GM21723 (cell line): ENCODE results near the gene DNAI1.
"Not testable (repeated sequence)": the region's sequence is repeated elsewhere in the genome, so short reads cannot be mapped to it uniquely, and the experiment has no call there.

Source experiments
- ATAC-seq: cut with Tn5 transposase; IDR thresholded peaks from one replicate; pipeline ENCODE4 v1.9.1; 2021; ENCODE audit warnings: mild to moderate bottlenecking, moderate library complexity; ENCODE audit not compliant: unreplicated experiment

DNAI1 gene

GRCh38 chr9:34450644-34451043 lies 8.0 kb upstream of the DNAI1 start:
- no peak for ATAC-seq

DNA sequence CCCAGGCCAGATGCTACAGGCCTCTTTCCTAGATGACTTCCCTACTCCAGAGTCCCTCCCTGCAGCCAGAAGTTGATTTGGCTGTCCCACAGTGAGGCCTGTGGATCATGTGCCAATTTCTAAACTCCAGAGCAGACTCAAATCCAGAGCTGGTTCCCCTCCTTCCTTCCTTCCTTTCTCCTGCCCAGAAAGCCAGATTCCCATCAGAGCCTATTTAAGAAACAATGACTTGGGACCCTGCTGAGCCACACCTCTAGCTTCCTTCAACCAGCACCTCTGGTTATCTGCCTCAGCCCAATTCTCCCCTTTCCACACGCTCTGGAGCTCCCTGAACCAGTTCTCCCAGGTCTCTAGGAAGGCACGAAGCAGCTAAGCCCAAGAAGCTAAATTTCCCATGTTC lies 7.5 kb upstream of the DNAI1 start:
- ATAC-seq = no peak

DNA sequence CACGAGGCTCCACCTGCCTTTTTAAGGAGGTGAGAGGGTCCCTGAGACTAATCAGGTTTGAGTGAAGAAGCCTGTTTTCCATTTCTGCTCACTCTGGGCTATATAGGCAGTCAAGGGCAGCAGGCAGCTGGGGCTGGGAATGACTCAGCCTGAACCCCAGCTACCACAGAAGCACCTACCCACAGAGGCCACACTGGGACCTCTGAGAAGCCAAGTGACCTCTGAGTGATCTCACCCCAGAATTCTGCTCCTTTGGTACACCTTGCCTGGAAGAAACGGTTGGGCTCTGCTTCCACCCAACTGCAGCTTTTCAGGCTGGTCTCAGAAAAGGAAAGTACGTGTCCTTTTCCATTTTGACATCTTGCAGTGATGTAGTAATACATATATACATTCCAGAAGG lies 7.1 kb upstream of the DNAI1 start:
- ATAC-seq = peak; percentile 67

GRCh38 chr9:34452568-34452967 lies 6.0 kb upstream of the DNAI1 start:
- no peak for ATAC-seq

- no peak for ATAC-seq
Observed at GRCh38 chr9:34454571-34455065, 4.0 kb upstream of the DNAI1 start.

DNA sequence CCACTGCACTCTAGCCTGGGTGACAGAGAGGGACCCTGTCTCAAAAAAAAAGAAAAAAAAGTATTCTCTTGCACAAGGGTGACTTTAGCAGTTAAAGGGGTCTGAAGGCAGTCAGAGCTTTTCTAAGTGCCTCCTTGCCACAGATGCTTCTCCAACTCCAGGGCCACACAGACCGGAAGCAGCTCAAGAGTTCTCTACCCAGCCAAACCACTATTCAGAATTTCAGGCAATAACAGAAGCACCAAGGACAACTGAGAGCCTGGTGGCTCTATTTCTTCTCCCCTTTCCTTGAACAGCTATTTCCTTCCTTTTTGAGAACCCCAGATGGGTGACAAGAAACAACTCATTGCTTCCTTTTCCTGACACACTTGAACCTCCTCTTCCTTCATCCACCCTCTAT lies 2.5 kb upstream of the DNAI1 start:
- no peak for ATAC-seq

- ATAC-seq = no peak
Observed at GRCh38 chr9:34456746-34457145, 1.9 kb upstream of the DNAI1 start.

DNA sequence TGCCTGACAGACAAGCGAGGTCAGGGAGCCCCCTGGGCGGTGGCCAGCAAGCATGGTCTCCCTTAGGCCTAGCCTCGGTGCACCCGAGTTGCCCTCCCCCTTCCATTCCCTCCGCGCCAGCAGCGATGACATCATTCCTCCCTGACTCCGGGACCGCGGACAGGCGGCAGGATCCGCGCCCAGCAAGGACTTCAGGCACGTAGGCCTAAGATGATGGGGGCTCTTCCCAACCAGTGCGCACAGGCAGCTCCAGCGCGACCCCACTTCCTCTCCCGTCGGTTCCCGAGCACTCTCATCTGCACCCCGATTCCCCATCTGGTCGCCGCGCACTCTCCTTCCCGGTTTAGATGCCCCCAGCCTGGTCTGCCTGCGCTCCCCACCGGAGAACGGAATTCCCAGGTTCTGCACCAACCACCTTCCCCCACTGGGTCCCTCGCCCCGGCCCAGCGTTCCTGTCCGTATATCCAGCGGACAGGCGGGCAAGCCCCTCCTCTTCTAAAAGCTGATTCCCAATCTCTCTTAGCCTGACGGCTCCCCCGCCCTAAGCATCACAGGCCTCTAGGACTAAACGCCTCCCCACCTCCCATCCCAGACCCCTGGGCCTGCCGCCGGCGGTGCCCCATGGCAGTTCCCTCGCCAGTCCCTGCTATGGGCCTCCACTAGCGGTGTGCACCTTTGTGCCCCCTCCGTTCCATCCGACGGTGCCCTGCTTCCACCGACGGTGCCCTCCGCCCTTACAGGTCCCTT lies 1.2 kb upstream of the DNAI1 start:
- ATAC-seq = no peak

DNA sequence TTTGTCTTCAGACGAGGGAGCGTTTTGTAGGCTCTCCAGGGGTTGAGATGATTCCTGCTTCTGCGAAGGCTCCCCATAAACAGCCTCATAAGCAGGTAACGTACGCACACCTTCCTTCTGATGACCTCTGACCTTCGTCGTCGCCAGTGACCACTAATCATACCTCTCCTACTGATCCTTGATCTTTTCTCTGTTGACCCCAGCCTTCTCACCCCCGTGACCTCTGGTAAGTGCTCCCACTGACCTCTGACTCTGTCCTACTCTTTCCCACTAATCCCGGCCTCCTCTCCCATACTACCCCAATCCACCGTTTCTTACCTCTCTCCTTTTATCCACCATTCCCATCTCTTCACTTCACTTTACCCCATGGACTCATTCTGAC lies 345 bp downstream of the DNAI1 start:
- ATAC-seq = no peak

- ATAC-seq = no peak
Observed at GRCh38 chr9:34459356-34459755, 751 bp downstream of the DNAI1 start.

DNA sequence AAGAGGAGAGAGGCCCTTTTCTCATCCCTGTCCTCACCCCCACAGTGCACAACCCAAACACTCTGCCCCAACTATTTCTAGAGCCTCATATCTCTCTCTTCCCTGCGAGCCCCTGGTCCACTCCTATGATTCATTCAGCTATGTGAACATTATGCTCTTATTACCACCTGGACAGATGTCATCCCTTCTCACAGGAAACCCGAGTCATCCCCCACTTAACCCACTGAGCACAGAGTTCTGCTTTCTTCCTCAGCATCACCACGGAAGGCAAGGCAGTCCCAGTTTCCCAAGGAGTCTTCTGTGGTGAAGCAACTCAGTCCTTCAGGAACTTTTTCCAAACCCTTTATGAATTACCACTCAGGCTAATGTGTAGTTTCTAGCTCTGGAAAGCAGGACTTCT lies 1.3 kb downstream of the DNAI1 start:
- no peak for ATAC-seq

DNA sequence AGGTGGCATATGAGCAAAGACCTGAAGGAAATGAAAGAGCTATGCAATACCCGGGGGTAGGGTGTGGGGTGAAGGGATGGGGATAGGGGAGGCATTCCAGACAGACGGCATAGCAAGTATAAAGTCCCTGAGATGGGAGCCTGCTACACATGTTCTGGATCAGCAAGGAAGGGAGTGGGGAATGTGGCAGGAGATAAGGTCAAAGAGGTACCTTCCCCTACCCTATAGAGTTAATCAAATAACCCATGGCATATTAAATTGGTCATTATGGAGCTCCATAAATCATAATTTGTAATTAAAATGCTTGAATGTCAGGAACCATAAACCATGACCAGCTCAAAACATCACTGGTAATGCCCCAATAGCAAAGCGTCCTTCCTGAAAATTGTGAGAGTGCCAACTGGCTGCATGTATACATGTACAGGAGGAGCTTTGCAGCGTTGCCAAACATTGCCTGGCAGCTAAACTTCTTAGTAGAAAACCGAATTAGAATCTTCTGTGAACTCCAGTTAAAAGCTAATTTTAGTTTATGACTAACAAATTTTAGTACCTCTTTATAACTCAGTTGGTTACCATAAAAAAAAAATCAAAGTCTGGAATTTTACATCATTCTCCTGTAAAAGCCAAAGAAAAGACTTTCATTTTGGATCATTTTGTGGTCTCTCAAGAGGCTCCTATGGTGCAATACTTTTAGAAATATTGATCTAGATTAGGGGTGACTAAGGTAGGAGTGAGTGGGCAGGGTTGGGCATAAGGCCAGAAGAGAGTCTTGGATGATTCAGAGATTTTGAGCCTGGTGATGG lies 4.7 kb downstream of the DNAI1 start:
- ATAC-seq = no peak

DNA sequence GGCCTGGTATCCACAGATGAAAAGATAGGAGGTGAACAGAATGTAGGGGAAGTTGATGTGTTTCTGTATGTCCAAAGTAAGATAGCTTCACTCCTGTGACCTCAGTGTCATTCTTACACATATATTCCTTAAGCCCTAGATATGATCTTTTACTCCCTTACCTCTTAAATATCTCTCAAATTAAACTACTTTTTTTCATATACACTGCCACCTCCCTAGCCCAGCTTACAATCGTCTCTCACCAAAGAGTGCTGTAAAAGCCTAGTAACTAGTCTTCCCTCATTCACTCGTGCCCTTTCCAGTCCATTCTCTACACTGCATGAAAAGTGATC lies 5.3 kb downstream of the DNAI1 start:
- no peak for ATAC-seq

DNA sequence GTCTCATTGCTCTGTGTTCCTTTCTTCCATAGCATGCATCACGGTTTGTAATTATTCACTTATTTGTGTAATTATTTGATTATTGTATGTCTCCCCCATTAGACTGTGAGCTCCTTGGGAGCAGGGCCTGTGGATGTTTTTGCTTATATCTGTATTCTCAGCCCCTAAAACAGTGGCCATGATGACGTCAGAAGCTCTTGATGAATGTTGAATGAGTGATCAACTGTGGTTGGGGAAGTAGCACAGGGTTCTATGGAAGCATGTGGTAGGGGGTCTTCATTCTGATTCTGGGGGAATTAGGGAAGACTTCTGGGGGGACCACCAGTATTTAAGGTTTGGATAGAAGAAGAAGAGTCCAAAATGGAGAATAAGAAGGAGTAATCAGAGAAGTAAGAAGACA lies 6.0 kb downstream of the DNAI1 start:
- no peak for ATAC-seq

DNA sequence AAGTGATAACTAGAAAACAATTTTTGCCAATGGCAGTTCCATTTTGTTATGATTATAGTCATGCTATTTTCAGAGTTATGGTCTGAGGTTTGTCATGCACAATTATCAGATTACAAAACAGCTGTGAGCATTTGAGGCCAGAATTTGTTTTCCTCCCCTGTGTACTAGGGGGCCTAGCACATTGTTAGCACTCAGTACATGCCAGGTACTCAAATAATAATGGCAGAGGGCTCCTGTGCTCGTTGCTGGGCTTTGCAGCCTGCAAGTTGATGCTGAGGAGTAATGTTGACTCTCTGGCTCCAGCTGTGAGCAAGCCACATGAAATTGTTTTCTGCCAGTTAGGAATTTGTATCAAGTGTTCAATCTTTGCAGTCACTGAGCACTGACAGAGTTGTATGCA lies 6.9 kb downstream of the DNAI1 start:
- no peak for ATAC-seq

DNA sequence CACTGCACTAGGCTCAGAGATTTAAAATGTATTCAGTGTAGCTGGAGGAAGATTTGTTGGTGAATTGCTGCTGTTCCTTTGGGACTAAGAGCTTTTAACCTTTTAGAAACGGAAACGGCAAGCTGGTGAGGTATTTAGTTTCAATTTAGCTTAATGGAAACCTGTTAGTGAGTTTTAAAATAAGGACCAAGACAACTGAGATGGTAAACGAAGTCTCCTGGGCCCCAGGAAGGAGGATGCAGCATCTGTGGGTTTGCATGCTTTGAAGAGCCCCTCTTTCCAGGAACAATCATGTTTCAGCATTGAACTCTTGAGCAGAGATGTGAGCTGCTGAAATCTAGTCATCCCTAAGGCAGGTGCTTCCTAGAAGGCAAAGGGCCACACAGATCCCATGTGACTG lies 16.5 kb downstream of the DNAI1 start:
- no peak for ATAC-seq

- no peak for ATAC-seq
Observed at GRCh38 chr9:34477541-34477940, 18.9 kb downstream of the DNAI1 start.

DNA sequence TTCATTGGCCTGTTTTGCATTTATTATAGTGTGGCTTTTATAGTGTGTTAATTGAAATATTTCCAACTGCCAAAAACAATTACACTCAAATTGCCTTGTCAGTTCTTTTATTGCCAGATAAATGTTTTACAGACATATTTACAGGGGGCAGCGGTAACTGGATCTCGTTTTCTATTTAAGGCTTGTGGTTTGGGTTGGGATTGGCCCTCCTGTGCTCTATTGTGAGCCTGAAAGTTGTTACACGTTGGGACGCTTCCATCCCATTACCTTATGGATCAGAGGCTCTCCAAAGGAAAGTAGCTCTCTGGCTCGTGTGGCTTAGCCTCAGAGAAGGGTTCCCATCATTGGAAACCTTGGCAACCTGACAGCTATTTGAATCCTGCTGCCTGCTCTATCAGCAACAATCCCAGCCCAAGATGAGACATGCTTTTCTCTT lies 20.8 kb downstream of the DNAI1 start:
- ATAC-seq = no peak

- ATAC-seq = not testable (repeated sequence)
Observed at GRCh38 chr9:34481620-34482019, 23.0 kb downstream of the DNAI1 start.

- not testable (repeated sequence) for ATAC-seq
Observed at GRCh38 chr9:34482746-34483145, 24.1 kb downstream of the DNAI1 start.

DNA sequence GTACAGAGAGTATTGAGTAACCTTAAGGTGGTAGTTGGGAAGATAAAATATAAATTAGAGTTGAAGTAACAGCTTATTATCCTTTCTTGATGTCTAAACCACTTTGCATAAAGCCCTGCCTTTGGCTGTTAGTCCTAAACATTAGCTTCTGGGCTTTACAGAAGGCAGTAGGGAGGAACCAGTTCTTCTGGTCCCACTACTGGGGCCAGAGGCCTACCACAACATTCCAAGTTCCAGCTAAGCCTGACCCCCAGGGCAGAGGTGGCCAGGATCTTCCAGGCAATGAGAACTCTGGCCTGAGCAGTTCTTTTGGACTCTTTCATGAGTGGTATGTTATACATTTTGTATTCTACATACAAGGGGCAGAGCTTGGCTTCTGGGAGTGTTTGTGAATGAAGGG lies 26.1 kb downstream of the DNAI1 start:
- no peak for ATAC-seq

- no peak for ATAC-seq
Observed at GRCh38 chr9:34485822-34486221, 27.2 kb downstream of the DNAI1 start.
